HG03565 (cell line): ENCODE measurements around the gene TEX26.

ENCODE experiments used
- ATAC-seq: cut with Tn5 transposase; IDR thresholded peaks from one replicate; pipeline ENCODE4 v1.9.1; 2021; ENCODE audit warnings: mild to moderate bottlenecking, moderate library complexity; ENCODE audit not compliant: unreplicated experiment

TEX26 gene

GRCh38 chr13:30974350-30974749 is 41.9 kb downstream of the TEX26 start:
- ATAC-seq: no peak

DNA sequence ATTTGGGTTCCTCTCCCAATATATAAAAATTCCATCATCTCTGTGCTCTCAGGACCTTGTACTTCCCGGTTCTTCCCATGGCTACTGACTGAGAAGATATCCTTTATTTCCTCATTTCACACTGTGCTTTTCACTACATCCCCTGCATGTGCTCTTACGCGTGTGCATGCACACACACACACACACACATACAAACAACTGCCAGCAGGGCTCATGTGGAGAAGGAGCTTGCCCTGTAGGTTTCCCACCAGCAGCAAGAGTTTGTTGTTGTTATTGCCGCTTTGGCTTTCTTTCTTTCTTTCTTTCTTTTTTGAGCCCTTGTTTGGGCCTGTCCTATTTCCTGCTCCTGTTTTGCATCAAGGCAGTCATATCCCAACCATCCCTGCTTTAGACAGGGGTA is 43.6 kb downstream of the TEX26 start:
- ATAC-seq: no peak

- no peak for ATAC-seq
These were observed 46.8 kb downstream of the TEX26 start for GRCh38 chr13:30978981-30979956.

GRCh38 chr13:30982506-30982905 is 50.0 kb downstream of the TEX26 start:
- ATAC-seq: no peak

GRCh38 chr13:30982906-30983305 is 50.5 kb downstream of the TEX26 start:
- no peak for ATAC-seq

DNA sequence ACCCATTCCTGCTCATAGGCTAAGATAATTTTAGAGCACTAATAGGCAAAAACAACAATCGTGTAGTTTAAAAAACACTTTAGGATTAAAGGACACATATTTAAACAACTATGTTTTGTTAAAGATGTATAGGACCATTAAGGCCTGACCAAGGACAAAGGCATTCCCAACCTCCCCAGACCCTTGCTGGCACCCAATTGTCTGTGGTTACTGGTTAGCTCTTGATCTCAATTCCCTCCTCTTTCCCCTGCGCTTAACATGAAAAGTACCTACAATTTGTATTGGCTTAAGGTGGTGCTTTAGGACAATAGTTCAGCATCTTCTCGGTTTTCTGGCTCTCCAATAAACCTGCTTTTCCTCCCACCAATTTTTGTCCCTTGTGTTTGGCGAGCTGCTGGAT is 51.0 kb downstream of the TEX26 start:
- ATAC-seq: no peak

- ATAC-seq: no peak
These were observed 52.2 kb downstream of the TEX26 start for GRCh38 chr13:30984620-30985019.

DNA sequence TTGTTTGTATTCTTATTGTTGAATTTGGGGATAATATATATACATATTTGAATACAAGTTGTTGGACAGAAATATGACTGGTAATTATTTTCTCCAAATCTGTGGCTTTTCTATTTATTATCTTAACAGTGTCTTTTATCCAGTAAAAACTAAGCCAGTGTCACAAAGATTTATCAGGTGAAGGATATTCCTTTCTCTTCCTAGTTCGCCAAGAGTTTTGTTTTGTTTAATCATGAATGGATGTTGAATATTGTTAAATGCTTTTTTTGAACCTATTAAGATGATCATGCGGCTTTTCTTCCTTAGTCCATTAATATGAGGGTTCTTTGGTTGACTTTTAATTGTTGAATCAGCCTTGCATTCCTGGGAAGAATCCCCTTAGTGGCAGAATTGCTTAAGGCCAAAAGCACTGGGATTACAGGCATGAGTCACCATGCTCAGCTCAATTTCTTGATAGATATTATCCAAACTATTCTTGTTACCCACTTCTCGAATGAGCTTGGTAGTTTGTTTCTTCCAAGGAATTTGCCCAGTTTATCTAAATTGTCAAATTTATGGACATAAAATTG is 53.3 kb downstream of the TEX26 start:
- ATAC-seq: no peak

DNA sequence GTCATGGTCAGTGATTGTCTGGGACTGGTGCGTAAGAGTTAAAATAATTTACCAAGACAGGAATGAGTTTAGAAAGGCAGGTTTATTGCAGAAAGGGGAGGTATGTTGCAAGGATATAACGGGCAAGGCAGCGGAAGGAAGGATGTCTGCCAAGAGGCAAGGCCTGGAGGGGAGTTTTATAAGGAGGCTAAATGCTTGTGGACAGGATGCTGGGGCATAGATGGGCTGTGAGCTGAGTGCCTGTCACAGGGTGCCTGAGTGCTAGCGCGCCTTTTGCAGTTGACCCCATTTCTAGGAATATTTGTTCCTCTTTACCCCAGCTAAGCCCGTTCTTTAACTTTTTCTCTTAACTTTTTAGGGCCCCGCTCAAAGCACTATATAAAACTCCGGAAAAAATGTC is 58.7 kb downstream of the TEX26 start:
- no peak for ATAC-seq

GRCh38 chr13:30991922-30992321 is 59.5 kb downstream of the TEX26 start:
- ATAC-seq: no peak

- ATAC-seq: no peak
These were observed 62.9 kb downstream of the TEX26 start for GRCh38 chr13:30995331-30995730.

DNA sequence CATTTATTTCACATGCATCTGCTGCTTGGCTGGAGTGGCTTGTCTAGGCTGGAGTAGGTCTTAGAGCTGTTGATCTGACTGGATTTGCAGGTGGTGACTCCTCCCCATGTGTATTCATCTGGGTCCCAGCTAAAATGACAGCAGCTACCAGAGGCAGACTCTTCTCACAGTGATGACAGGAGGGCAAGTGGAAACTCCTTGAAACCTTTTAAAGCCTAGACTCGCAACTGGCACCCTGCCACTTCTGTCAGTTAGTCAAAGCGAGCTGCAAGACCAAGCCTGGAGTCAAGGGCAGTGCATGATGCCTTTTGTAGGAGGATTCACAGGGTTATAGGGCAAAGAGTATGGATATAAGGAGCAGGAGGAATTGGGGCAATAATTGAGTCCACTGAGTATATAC is 65.2 kb downstream of the TEX26 start:
- no peak for ATAC-seq

- ATAC-seq: no peak
These were observed 66.0 kb downstream of the TEX26 start for GRCh38 chr13:30998136-30999088.

DNA sequence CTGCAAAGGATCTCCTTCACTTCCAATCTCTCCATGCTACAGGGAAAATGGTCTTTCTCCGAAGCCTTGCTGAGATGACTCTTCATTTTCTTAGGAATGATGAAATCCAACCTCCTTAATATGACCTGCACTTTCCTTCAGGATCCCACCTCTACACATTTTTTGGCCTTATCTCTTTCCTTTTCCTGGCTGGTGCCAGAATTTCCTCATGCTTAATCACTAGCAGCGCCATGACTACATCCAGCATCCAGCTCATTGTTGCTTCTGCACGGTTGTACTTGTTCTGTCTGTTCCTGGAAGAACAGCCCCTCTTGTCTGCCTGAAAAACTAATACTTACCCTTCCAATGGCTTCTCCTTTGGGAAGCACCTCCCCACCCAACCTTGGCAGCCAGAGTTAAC is 68.4 kb downstream of the TEX26 start:
- ATAC-seq: no peak

DNA sequence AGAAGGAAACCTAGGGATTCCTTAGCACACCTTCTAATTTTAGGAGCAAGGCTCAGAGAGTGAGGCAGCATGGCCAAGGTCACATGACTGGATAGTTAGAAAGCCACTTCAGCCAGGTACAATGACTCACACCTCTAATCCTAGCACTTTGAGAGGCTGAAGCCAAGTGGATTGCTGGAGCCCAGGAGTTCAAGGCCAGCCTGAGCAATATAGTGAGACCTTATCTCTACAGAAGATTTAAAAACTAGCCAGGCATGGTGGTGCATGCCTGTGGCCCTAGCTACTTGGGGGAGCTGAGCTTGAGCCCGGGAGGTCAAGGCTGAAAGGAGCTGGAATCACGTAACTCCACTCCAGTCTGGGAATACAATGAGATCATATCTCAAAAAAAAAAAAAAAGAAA is 69.2 kb downstream of the TEX26 start:
- no peak for ATAC-seq

GRCh38 chr13:31005066-31005465 is 72.6 kb downstream of the TEX26 start:
- ATAC-seq: no peak

GRCh38 chr13:31007417-31007816 is 75.0 kb downstream of the TEX26 start:
- ATAC-seq: no peak

DNA sequence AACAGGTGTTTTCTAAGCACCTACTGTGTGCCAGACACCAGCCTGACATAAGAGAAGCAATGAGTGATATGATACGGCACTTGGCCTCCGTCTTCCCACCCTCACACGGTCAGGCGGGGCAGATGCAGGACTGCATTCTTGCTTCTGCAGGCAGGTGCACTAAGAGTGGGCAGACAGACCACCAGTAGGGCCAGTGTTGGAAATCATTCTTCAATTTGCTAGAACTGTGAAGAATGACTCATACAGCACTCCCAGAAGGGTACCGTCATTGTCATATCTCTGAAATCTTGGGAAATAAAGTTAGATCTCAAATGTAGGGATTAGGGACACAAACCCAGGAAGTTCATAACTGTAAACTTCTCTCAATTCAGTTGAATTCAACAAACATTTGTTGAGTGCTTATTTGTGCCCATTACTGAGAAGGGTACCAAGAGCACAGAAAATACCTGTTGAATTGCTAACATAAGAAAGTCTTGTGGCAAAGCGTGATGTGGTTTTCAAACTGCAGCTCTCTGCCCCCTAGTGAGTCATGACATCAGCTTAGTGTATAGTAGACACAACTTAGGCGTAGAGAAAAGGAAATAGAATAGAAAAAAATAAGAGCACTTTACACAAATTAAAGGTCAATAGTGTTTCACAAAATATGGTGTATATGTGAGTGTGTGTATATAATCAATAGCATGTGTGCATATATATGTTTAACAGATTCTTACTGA is 76.1 kb downstream of the TEX26 start:
- no peak for ATAC-seq

DNA sequence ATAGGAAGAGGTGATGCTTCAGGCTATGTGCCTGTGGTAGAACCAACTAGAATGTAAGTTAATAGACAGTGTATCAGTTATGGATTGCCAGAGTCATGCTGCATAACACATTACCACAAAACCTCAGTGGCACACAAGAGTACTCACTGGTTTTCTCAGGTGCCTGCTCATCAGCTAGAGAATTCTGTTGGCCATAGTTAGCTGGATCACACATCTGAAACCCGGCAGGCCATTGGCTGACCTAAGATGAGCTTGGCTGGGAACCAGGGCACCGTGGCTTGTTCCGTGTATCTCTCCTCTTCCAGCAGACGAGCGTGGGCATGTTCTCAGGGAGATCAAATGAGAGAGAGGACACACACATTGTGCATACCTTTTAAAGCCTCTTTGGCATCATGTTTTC is 76.7 kb downstream of the TEX26 start:
- no peak for ATAC-seq

- ATAC-seq: no peak
These were observed 77.8 kb downstream of the TEX26 start for GRCh38 chr13:31010296-31010695.
